Measurements from ENCODE around the gene EMSY. TPM values are rescaled to one million over a fixed set of nuclear protein-coding genes. Genes with fewer than 3 reads are reported as not detected.

Gene EMSY
- total RNA-seq, 1 experiment from 2014 or later = 19.7 TPM

DNA sequence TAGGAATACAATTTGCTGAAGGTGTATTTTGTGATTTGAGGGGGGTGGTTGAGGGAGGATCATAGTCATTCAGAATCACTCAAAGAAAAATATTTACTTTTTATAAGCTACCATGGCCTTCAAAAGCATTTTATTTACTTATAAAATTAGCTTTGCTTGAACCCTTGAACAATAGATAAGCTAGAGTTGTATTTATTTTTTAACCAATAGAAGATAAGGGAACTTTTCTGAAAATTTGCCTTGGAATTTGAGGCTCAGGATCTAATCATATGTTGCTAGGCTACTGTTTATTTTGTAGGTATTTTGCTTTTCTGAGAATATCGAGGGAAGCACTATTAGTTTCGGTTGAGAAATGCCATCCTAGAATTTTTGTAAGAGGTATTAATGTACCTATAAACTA is 82.1 kb downstream of the EMSY start:
- no peaks in the 10 kb centered on the region for H3K9me3 Mint-ChIP-seq (ENCODE audit: unreplicated experiment)
- peaks cover 11% of the 10 kb centered on the region for H3K4me1 Mint-ChIP-seq (ENCODE audit: insufficient read depth, unreplicated experiment)
- H3K27ac Mint-ChIP-seq (ENCODE audit: low read depth, unreplicated experiment) = no peak overlapping the region
- POLR2A ChIA-PET = no interaction called here
- H3K36me3 Mint-ChIP-seq (ENCODE audit: insufficient read depth, unreplicated experiment) = peaks cover 46% of the 10 kb centered on the region
- H3K4me3 Mint-ChIP-seq (ENCODE audit: unreplicated experiment) = no peak overlapping the region
- TF ChIP-seq, protein P1, sequence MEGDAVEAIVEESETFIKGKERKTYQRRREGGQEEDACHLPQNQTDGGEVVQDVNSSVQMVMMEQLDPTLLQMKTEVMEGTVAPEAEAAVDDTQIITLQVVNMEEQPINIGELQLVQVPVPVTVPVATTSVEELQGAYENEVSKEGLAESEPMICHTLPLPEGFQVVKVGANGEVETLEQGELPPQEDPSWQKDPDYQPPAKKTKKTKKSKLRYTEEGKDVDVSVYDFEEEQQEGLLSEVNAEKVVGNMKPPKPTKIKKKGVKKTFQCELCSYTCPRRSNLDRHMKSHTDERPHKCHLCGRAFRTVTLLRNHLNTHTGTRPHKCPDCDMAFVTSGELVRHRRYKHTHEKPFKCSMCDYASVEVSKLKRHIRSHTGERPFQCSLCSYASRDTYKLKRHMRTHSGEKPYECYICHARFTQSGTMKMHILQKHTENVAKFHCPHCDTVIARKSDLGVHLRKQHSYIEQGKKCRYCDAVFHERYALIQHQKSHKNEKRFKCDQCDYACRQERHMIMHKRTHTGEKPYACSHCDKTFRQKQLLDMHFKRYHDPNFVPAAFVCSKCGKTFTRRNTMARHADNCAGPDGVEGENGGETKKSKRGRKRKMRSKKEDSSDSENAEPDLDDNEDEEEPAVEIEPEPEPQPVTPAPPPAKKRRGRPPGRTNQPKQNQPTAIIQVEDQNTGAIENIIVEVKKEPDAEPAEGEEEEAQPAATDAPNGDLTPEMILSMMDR (IDR thresholded peaks at IDR 0.05; ENCODE audit: unreplicated experiment) = no peak
- CTCF ChIA-PET = no interaction called here
- intact Hi-C loops (cut with micrococcal nuclease) = no loop called here
- BruUV-seq (replicated peaks) = no TSS peak
- no peaks in the 10 kb centered on the region for H3K27me3 Mint-ChIP-seq (ENCODE audit: insufficient read depth, unreplicated experiment)
- no peak for DNase-seq (ENCODE audit: unreplicated experiment)

DNA sequence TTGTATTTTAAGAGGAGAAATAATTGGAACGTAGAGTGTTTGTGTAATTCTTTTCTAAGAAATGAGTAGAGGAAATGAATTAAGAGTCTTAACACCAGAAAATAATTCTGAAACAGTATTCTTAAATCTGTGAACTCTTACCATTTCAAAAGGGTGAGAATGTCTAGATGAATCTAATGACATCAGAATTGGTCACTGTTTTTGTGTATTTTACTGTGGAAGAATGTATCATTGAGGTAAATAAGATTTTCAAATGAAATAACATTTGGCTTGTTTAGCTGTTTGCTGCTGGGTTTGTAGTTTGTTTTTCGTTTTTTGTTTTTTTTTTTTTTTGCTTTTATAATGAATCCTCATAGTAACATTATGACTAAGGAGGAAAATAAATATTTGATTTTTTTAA is 97.6 kb downstream of the EMSY start:
- BruUV-seq (replicated peaks) = no TSS peak
- no peaks in the 10 kb centered on the region for H3K27me3 Mint-ChIP-seq (ENCODE audit: insufficient read depth, unreplicated experiment)
- intact Hi-C loops (cut with micrococcal nuclease) = no loop called here
- H3K36me3 Mint-ChIP-seq (ENCODE audit: insufficient read depth, unreplicated experiment) = peaks cover 59% of the 10 kb centered on the region
- H3K4me3 Mint-ChIP-seq (ENCODE audit: unreplicated experiment) = no peak overlapping the region
- no peak overlapping the region for H3K27ac Mint-ChIP-seq (ENCODE audit: low read depth, unreplicated experiment)
- TF ChIP-seq, protein P1 (IDR thresholded peaks at IDR 0.05; ENCODE audit: unreplicated experiment) = no peak
- no peak for DNase-seq (ENCODE audit: unreplicated experiment)
- no peaks in the 10 kb centered on the region for H3K9me3 Mint-ChIP-seq (ENCODE audit: unreplicated experiment)
- no peaks in the 10 kb centered on the region for H3K4me1 Mint-ChIP-seq (ENCODE audit: insufficient read depth, unreplicated experiment)
- ChIA-PET CTCF (no interaction called here), POLR2A (no interaction called here)

DNA sequence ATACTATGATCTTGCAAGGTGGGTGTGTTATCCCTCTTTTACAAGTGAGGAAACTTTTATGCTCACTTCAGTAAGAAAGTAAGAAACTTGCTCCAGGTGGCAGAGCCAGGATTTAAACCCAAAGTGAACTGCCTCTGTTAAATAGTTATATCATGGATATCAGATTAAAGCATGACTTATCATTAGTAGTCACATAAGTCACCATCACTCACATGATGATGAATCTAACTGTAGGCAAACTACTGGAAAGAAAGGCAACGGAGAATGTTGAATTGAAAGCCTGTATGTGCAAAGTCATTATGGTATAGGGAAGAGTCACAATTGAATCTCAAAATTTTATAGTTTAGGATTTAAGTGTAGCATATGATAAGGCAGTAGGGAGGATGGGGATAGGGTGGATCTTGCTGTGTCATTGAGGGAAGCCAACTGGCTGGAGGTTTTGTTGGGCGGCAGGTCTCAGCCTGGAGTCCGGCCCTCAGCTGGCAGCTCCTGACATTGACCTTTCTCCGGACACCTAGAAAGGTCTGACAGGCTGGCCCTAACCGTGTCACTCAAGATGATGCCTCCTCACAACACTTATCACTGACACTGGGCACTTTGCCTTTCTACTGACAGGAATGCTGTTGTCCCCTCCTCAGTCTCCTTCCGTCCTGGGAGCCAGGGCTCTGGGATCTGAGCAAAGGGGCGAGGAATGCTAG is 98.3 kb downstream of the EMSY start:
- BruUV-seq (replicated peaks) = no TSS peak
- TF ChIP-seq, protein P1 (IDR thresholded peaks at IDR 0.05; ENCODE audit: unreplicated experiment) = no peak
- Mint-ChIP-seq H3K36me3 (ENCODE audit: insufficient read depth, unreplicated experiment) (peaks cover 57% of the 10 kb centered on the region), H3K27ac (ENCODE audit: low read depth, unreplicated experiment) (no peak overlapping the region), H3K9me3 (ENCODE audit: unreplicated experiment) (no peaks in the 10 kb centered on the region), H3K27me3 (ENCODE audit: insufficient read depth, unreplicated experiment) (no peaks in the 10 kb centered on the region), H3K4me3 (ENCODE audit: unreplicated experiment) (no peak overlapping the region), H3K4me1 (ENCODE audit: insufficient read depth, unreplicated experiment) (no peaks in the 10 kb centered on the region)
- ChIA-PET POLR2A (no interaction called here), CTCF (no interaction called here)
- intact Hi-C loops (cut with micrococcal nuclease) = no loop called here
- no peak for DNase-seq (ENCODE audit: unreplicated experiment)

DNA sequence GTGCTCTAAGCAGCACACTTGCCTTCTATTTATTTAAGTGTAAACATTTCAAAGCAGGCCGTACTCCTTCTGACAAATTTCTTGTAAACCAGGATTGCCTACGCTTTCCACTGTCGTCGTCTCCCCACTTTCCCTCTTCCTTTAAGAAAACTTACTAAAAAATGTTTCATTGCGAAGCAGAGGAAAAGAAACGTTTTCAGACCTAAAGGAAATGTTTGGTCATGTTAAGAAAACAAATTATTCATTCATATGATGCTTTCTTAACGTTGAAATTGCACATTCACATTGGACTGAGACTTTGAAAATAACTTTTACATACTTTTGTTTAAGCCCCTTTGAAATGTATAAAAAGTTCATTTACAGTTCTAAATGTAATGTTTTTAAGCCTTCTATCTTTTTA is 106.0 kb downstream of the EMSY start:
- ChIA-PET POLR2A (interaction anchor here (0.6 kb wide), 1 partner anchor 46 kb away, joined by 3 read pairs; no protein-coding TSS in a partner anchor), CTCF (no interaction called here)
- peaks cover 37% of the 10 kb centered on the region for H3K36me3 Mint-ChIP-seq (ENCODE audit: insufficient read depth, unreplicated experiment)
- DNase-seq (ENCODE audit: unreplicated experiment) = no peak
- TF ChIP-seq, protein P1 (IDR thresholded peaks at IDR 0.05; ENCODE audit: unreplicated experiment) = no peak
- no peaks in the 10 kb centered on the region for H3K9me3 Mint-ChIP-seq (ENCODE audit: unreplicated experiment)
- H3K4me1 Mint-ChIP-seq (ENCODE audit: insufficient read depth, unreplicated experiment) = no peaks in the 10 kb centered on the region
- no peaks in the 10 kb centered on the region for H3K27me3 Mint-ChIP-seq (ENCODE audit: insufficient read depth, unreplicated experiment)
- BruUV-seq (replicated peaks) = no TSS peak
- intact Hi-C loops (cut with micrococcal nuclease) = loop anchor here (1.0 kb wide), 1 partner anchor 131 kb away; no protein-coding TSS in a partner anchor
- no peak overlapping the region for H3K27ac Mint-ChIP-seq (ENCODE audit: low read depth, unreplicated experiment)
- no peak overlapping the region for H3K4me3 Mint-ChIP-seq (ENCODE audit: unreplicated experiment)

All from MCF 10A (cell line).